ENCODE data around the gene ONECUT2.

- TF ChIP-seq, protein P1, sequence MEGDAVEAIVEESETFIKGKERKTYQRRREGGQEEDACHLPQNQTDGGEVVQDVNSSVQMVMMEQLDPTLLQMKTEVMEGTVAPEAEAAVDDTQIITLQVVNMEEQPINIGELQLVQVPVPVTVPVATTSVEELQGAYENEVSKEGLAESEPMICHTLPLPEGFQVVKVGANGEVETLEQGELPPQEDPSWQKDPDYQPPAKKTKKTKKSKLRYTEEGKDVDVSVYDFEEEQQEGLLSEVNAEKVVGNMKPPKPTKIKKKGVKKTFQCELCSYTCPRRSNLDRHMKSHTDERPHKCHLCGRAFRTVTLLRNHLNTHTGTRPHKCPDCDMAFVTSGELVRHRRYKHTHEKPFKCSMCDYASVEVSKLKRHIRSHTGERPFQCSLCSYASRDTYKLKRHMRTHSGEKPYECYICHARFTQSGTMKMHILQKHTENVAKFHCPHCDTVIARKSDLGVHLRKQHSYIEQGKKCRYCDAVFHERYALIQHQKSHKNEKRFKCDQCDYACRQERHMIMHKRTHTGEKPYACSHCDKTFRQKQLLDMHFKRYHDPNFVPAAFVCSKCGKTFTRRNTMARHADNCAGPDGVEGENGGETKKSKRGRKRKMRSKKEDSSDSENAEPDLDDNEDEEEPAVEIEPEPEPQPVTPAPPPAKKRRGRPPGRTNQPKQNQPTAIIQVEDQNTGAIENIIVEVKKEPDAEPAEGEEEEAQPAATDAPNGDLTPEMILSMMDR (IDR thresholded peaks at IDR 0.05), result no peak
- no peak for TF ChIP-seq POLR2A (IDR thresholded peaks at IDR 0.05)
These were observed 3.0 kb upstream of the ONECUT2 start for GRCh38 chr18:57432140-57432539.
